Spleen (tissue), 7 donors: ENCODE data around the gene LRP1B.

Experiments used
- CTCF ChIP-seq, 11 experiments: fragments of 200-600 bp in 7 of 11; fragments of 450-650 bp in 4 of 11; sonication (generic) in 4 of 11; IDR thresholded peaks in 8 of 11; conservative IDR thresholded peaks in 3 of 11; 1 replicate in 7 of 11; 2 replicates in 4 of 11; pipeline versions ENCODE4 v1.4.0 to v1.8.0; 2016 to 2021; ENCODE audit warnings: antibody characterized with exemption in 11 of 11, inconsistent platforms in 4 of 11, mild to moderate bottlenecking in 1 of 11
- POLR2A ChIP-seq, 3 donors: fragments of 450-650 bp; IDR thresholded peaks; one replicate each; pipeline ENCODE4 v1.5.1; 2017; ENCODE audit warnings: antibody characterized with exemption in 3 of 3, mild to moderate bottlenecking in 1 of 3
- POLR2AphosphoS5 ChIP-seq, 3 donors: sonication (generic); formaldehyde crosslinking; IDR thresholded peaks; one replicate each; pipeline ENCODE4 v1.5.1; 2017; ENCODE audit warnings: antibody characterized with exemption in 3 of 3
- donor health status: DM: no; HTN: no; CAD: no; lungs with moderate emphysema.
- donor health status: DM: no; HTN: no; CAD: no.
- donor health status: DM: no; HTN: no; CAD: no.

- TF ChIP-seq POLR2A (IDR thresholded peaks at IDR 0.05) (no peak), CTCF (IDR thresholded peaks at IDR 0.05 in 8 of 11, conservative IDR thresholded peaks at IDR 0.05 in 3 of 11) (no peak), POLR2AphosphoS5 (IDR thresholded peaks at IDR 0.05) (no peak)
Observed at GRCh38 chr2:140512106-140512505, 1618.7 kb downstream of the LRP1B start.
